ENCODE results near the gene MRPL21. TPM values are rescaled to one million over a fixed set of nuclear protein-coding genes. Genes with fewer than 3 reads are reported as not detected.
"Not testable (repeated sequence)": the region's sequence is repeated elsewhere in the genome, so short reads cannot be mapped to it uniquely, and the experiment has no call there.

MRPL21 gene
- total and polyA plus RNA-seq, 2 of the 8 experiments (the other 6 are each of a cell fraction or from before 2014, with no cell fraction given) = 102 to 107 TPM

DNA sequence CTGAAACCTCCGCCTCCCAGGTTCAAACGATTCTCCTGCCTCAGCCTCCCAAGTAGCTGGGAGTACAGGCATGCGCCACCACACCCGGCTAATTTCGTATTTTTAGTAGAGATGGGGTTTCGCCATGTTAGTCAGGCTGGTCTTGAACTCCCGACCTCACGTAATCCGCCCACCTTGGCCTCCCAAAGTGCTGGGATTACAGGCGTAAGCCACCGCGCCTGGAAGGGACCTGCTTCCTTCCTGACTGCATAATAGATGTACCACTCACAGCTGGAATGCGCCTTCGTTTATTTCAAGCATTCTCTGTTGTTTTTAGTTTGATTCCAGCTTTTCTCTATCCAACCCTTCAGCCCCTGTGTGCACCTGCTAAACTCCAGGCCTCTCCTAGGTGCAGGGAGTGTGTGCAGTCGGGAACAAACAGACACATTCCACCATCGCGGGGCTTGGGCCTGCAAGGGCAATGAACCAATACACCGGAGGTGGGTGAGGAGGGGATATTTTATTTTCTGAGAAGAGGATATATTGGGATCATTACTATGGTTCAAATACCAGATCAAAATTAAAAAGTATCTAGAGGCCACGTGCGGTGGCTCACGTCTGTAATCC, 47.1 kb downstream of the MRPL21 start:
- not testable (repeated sequence) for H3K4me3 ChIP-seq (ENCODE audit: extremely low read depth in 1 of 4, insufficient read depth in 2 of 4, low read depth in 3 of 4, low read length in 4 of 4); H3K79me1 ChIP-seq (ENCODE audit: low read depth, low read length); H2BK20ac ChIP-seq (ENCODE audit: low read length); H3K4me1 ChIP-seq (replicated peaks in 1 of 4; ENCODE audit: control insufficient read depth in 3 of 4, insufficient read depth in 4 of 4, low read length in 3 of 4); H3K36me3 ChIP-seq (ENCODE audit: control insufficient read depth in 2 of 4, insufficient read depth in 4 of 4, low read length in 3 of 4); H2AK5ac ChIP-seq (ENCODE audit: low read depth, low read length); DNase-seq (ENCODE audit: low read depth in 1 of 2, low spot score in 2 of 2); H3K18ac ChIP-seq (ENCODE audit: extremely low read depth, low read length); H4K8ac ChIP-seq (ENCODE audit: extremely low read depth, insufficient read depth, low read length); H3K56ac ChIP-seq (replicated peaks; ENCODE audit: insufficient read length, low read depth, low read length); H4K5ac ChIP-seq (ENCODE audit: insufficient read length, low read depth, low read length); FAIRE-seq; H3K23ac ChIP-seq (ENCODE audit: insufficient read length); H2BK120ac ChIP-seq (replicated peaks; ENCODE audit: low read depth, low read length); H3K79me2 ChIP-seq (ENCODE audit: control insufficient read depth in 1 of 2, insufficient read depth in 2 of 2, low read length in 2 of 2); H3K9ac ChIP-seq (replicated peaks in 1 of 4; ENCODE audit: extremely low read depth in 1 of 4, low read depth in 3 of 4, low read length in 3 of 4); H2BK12ac ChIP-seq (ENCODE audit: low read depth, low read length); H3K9me3 ChIP-seq (ENCODE audit: insufficient read depth in 2 of 2, low read depth in 1 of 2, low read length in 1 of 2); H2AFZ ChIP-seq (ENCODE audit: low read length); H2BK5ac ChIP-seq (ENCODE audit: low read depth, low read length); H4K20me1 ChIP-seq (replicated peaks in 1 of 2; ENCODE audit: control insufficient read depth in 1 of 2, insufficient read depth in 2 of 2, low read length in 2 of 2); H2BK15ac ChIP-seq (ENCODE audit: low read length); H3K4ac ChIP-seq (replicated peaks; ENCODE audit: insufficient read length, low read depth, low read length); H4K91ac ChIP-seq (replicated peaks; ENCODE audit: insufficient read length, low read length); H3K27ac ChIP-seq (ENCODE audit: low read depth, low read length); H3K14ac ChIP-seq (ENCODE audit: insufficient read length)
- peaks cover 11% of the 10 kb centered on the region; the same call in 1 of the 2 replicates for H3K23me2 ChIP-seq (ENCODE audit: low read depth, low read length)
- H3K4me2 ChIP-seq (ENCODE audit: insufficient read depth in 1 of 2, low read depth in 2 of 2, low read length in 2 of 2) = peak overlapping the region in 1 of 2 experiments; percentile 78; a peak in 1 of 4 replicates
- whole genome bisulfite sequencing, 2 experiments (ENCODE audit: extremely low coverage in 1 of 2, insufficient coverage in 1 of 2, insufficient read length in 1 of 2, insufficient replicate concordance in 2 of 2, low coverage in 1 of 2, low lambda C conversion rate in 2 of 2, missing lambda C conversion rate in 1 of 2) = 85% methylated on average over 21 of the region's 21 CpGs; no CpG with 5 or more reads in 1 of the 2 experiments
- ChIA-PET CTCF (ENCODE audit: partially characterized antibody) (interaction anchor here (0.7 to 1.1 kb wide), 5 partner anchors 9 to 55 kb away, joined by 3 to 4 read pairs (median 3); no protein-coding TSS in a partner anchor), POLR2A (ENCODE audit: partially characterized antibody) (interaction anchor here (0.9 to 1.0 kb wide), 2 partner anchors 18 to 585 kb away, joined by 3 read pairs; partner anchors contain the start of gene C11orf24)
- H3K27me3 ChIP-seq (replicated peaks in 1 of 4; ENCODE audit: control insufficient read depth in 3 of 4, extremely low read depth in 1 of 4, insufficient read depth in 3 of 4, low read length in 3 of 4) = peaks cover 5 to 27% (median 14%) of the 10 kb centered on the region in 4 experiments; a peak in 6 of 7 replicates
